ENCODE results near the gene ADRA2C. TPM values are rescaled to one million over a fixed set of nuclear protein-coding genes. Genes with fewer than 3 reads are reported as not detected.

ADRA2C gene
- total RNA-seq, 2 donors from 2014 or later, result 16.0 to 17.3 TPM

- Histone ChIP-seq H3K4me1 (ENCODE audit: control insufficient read depth, insufficient read depth, low read length) (peaks cover 6% of the 10 kb centered on the region), H3K9me3 (ENCODE audit: control insufficient read depth, low read length) (no peaks in the 10 kb centered on the region), H3K27ac (ENCODE audit: low read depth, low read length) (no peak overlapping the region), H3K27me3 (ENCODE audit: control insufficient read depth, insufficient read depth, low read length, poor library complexity, severe bottlenecking) (peaks cover 18% of the 10 kb centered on the region), H3K36me3 (ENCODE audit: control insufficient read depth, insufficient read depth, low read length) (no peaks in the 10 kb centered on the region), H3K4me3 (ENCODE audit: low read length) (no peak overlapping the region), H3K9ac (ENCODE audit: extremely low read depth, low read length, poor library complexity, severe bottlenecking) (no peak overlapping the region)
- TF ChIP-seq, protein P1, sequence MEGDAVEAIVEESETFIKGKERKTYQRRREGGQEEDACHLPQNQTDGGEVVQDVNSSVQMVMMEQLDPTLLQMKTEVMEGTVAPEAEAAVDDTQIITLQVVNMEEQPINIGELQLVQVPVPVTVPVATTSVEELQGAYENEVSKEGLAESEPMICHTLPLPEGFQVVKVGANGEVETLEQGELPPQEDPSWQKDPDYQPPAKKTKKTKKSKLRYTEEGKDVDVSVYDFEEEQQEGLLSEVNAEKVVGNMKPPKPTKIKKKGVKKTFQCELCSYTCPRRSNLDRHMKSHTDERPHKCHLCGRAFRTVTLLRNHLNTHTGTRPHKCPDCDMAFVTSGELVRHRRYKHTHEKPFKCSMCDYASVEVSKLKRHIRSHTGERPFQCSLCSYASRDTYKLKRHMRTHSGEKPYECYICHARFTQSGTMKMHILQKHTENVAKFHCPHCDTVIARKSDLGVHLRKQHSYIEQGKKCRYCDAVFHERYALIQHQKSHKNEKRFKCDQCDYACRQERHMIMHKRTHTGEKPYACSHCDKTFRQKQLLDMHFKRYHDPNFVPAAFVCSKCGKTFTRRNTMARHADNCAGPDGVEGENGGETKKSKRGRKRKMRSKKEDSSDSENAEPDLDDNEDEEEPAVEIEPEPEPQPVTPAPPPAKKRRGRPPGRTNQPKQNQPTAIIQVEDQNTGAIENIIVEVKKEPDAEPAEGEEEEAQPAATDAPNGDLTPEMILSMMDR (conservative IDR thresholded peaks at IDR 0.05), result peak; percentile 41
- Mint-ChIP-seq H3K9me3 (no peaks in the 10 kb centered on the region), H3K4me1 (peaks cover under 1% of the 10 kb centered on the region), H3K27ac (no peak overlapping the region), H3K27me3 (ENCODE audit: insufficient read depth) (peaks cover 14% of the 10 kb centered on the region), H3K4me3 (no peak overlapping the region), H3K36me3 (ENCODE audit: low read depth) (no peaks in the 10 kb centered on the region)
- DNase-seq, result peak; percentile 71
- WGBS, 2 experiments (ENCODE audit: insufficient coverage in 1 of 2, insufficient read length in 1 of 2), result 79 to 87% methylated on average over 3 to 5 of the region's 5 CpGs
Observed at GRCh38 chr4:3729882-3730226, 36.3 kb upstream of the ADRA2C start.

GRCh38 chr4:3730422-3731190 is 35.6 kb upstream of the ADRA2C start:
- Histone ChIP-seq H3K27me3 (ENCODE audit: control insufficient read depth, insufficient read depth, low read length, poor library complexity, severe bottlenecking) (peaks cover 11% of the 10 kb centered on the region), H3K9me3 (ENCODE audit: control insufficient read depth, low read length) (no peaks in the 10 kb centered on the region), H3K4me1 (ENCODE audit: control insufficient read depth, insufficient read depth, low read length) (peaks cover under 1% of the 10 kb centered on the region), H3K9ac (ENCODE audit: extremely low read depth, low read length, poor library complexity, severe bottlenecking) (no peak overlapping the region), H3K27ac (ENCODE audit: low read depth, low read length) (no peak overlapping the region), H3K4me3 (ENCODE audit: low read length) (no peak overlapping the region), H3K36me3 (ENCODE audit: control insufficient read depth, insufficient read depth, low read length) (no peaks in the 10 kb centered on the region)
- no peak overlapping the region for H3K27ac Mint-ChIP-seq
- no peak overlapping the region for H3K4me3 Mint-ChIP-seq
- DNase-seq, result no peak
- TF ChIP-seq, protein P1 (conservative IDR thresholded peaks at IDR 0.05), result no peak
- no peaks in the 10 kb centered on the region for H3K4me1 Mint-ChIP-seq
- no peaks in the 10 kb centered on the region for H3K9me3 Mint-ChIP-seq
- 91 to 96% methylated on average over 3 to 10 of the region's 17 CpGs for WGBS, 2 experiments (ENCODE audit: insufficient coverage in 1 of 2, insufficient read length in 1 of 2)
- H3K36me3 Mint-ChIP-seq (ENCODE audit: low read depth), result no peaks in the 10 kb centered on the region
- peaks cover 9% of the 10 kb centered on the region for H3K27me3 Mint-ChIP-seq (ENCODE audit: insufficient read depth)

- TF ChIP-seq, protein P1 (conservative IDR thresholded peaks at IDR 0.05), result no peak
- Mint-ChIP-seq H3K4me1 (no peaks in the 10 kb centered on the region), H3K9me3 (no peaks in the 10 kb centered on the region), H3K27ac (no peak overlapping the region), H3K4me3 (no peak overlapping the region), H3K27me3 (ENCODE audit: insufficient read depth) (peaks cover 2% of the 10 kb centered on the region), H3K36me3 (ENCODE audit: low read depth) (no peaks in the 10 kb centered on the region)
- no peak overlapping the region for H3K27ac ChIP-seq (ENCODE audit: low read depth, low read length)
- H3K36me3 ChIP-seq (ENCODE audit: control insufficient read depth, insufficient read depth, low read length), result no peaks in the 10 kb centered on the region
- no peaks in the 10 kb centered on the region for H3K27me3 ChIP-seq (ENCODE audit: control insufficient read depth, insufficient read depth, low read length, poor library complexity, severe bottlenecking)
- no peaks in the 10 kb centered on the region for H3K4me1 ChIP-seq (ENCODE audit: control insufficient read depth, insufficient read depth, low read length)
- no peak overlapping the region for H3K9ac ChIP-seq (ENCODE audit: extremely low read depth, low read length, poor library complexity, severe bottlenecking)
- DNase-seq, result no peak
- no peak overlapping the region for H3K4me3 ChIP-seq (ENCODE audit: low read length)
- no peaks in the 10 kb centered on the region for H3K9me3 ChIP-seq (ENCODE audit: control insufficient read depth, low read length)
- 85 to 88% methylated on average over 19 to 31 of the region's 31 CpGs for WGBS, 2 experiments (ENCODE audit: insufficient coverage in 1 of 2, insufficient read length in 1 of 2)
Observed at GRCh38 chr4:3732076-3733028, 33.8 kb upstream of the ADRA2C start.

Measured in endodermal cell (in vitro differentiated cells).